ENCODE data around the gene HES4.
A peak's percentile ranks its signal among the peaks of the same experiment; 100 is the strongest.
"Not testable (repeated sequence)": the region's sequence is repeated elsewhere in the genome, so short reads cannot be mapped to it uniquely, and the experiment has no call there.

The HES4 gene

DNA sequence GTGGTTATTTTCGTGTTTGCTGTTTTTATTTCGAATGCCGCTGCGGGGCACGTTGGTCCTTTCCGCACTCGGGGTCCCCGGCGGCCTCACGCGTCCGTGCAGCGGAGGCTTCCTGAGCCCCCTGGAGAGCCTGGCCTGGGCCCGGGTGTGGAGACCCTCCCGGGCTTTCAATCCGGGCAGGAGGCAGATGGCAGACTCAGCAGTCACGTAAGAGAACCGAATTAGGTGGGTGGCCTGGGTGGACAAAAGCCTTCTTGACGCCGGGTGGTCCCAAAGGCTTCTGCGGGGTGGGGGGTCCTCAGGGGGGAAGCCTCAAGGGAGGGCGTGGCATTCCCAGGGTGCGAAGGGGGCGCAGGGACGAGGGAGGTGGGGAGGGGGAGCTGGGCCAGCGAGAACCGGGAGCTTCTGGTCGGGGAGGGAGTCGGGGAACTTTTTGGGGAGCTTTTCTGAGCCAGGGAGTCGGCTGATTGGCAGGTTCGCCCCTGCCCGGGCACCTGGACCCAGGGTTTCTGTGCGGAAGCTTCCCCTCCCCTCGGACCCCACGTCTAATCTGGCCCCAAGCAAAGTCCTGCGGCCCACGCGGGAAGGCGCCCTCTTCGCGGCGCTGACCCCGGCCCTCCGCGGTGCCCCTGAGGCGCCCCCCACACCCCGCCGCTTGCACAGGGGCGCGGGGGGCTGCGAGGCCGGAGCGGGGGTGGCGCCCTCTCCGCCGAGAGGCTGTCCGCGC is 1.3 kb upstream of the HES4 start:
- Histone ChIP-seq H3K4me3 (ENCODE audit: low read length) (peak overlapping the region; percentile 74), H3K9me3 (ENCODE audit: control insufficient read depth, low read length) (no peaks in the 10 kb centered on the region), H3K4me1 (ENCODE audit: control insufficient read depth, insufficient read depth, low read length) (peaks cover 3% of the 10 kb centered on the region), H3K27me3 (replicated peaks; ENCODE audit: control insufficient read depth, insufficient read depth, low read length) (peaks cover 39% of the 10 kb centered on the region), H3K36me3 (ENCODE audit: control insufficient read depth, insufficient read depth, low read length, severe bottlenecking) (no peaks in the 10 kb centered on the region), H3K9ac (ENCODE audit: low read length) (no peak overlapping the region)
- DNase-seq (ENCODE audit: low read depth): peak; percentile 42

DNA sequence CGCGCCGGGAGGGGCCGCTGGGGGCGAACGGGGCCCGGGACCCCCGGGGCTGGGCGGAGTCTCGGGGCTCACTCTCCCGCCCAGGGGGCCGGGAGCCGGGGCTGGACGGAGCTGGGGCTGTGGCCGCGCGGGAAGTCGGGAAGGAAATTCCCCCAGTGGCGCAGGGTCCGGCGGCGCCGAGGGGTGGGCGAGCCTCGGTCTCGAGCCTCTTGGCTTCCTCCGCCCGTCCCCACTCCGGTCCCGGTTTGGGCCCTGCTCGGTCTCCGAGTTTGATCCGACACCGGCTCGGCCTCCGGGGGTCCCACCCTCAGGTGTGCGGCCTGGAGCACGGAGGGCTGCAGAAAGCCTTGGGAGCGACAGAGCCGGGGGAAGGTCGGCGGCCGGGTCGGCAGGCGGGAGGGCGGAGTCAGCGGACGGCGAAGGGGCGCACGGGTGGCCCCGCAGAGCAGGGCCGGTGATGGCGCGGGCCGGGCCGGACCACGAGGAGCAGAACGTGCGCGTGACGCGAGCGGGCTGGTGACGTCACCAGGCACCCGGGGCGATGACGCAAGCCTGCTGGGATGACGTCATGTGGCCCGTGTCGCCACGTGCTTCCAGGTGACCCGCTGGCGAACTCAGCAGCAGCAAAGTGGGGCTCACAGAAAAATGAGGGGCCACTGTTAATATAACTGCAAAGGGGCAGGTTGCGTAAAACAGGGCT is 610 bp upstream of the HES4 start:
- Histone ChIP-seq H3K4me3 (ENCODE audit: low read length) (peak overlapping the region; percentile 74), H3K36me3 (ENCODE audit: control insufficient read depth, insufficient read depth, low read length, severe bottlenecking) (no peaks in the 10 kb centered on the region), H3K27me3 (replicated peaks; ENCODE audit: control insufficient read depth, insufficient read depth, low read length) (peaks cover 36% of the 10 kb centered on the region), H3K4me1 (ENCODE audit: control insufficient read depth, insufficient read depth, low read length) (peaks cover 3% of the 10 kb centered on the region), H3K9me3 (ENCODE audit: control insufficient read depth, low read length) (no peaks in the 10 kb centered on the region), H3K9ac (ENCODE audit: low read length) (peak overlapping the region; percentile 51)
- peak; percentile 92 for DNase-seq (ENCODE audit: low read depth)

GRCh38 chr1:998995-999724 is 737 bp downstream of the HES4 start:
- Histone ChIP-seq H3K36me3 (ENCODE audit: control insufficient read depth, insufficient read depth, low read length, severe bottlenecking) (no peaks in the 10 kb centered on the region), H3K4me1 (ENCODE audit: control insufficient read depth, insufficient read depth, low read length) (peaks cover 3% of the 10 kb centered on the region), H3K9me3 (ENCODE audit: control insufficient read depth, low read length) (no peaks in the 10 kb centered on the region), H3K27me3 (replicated peaks; ENCODE audit: control insufficient read depth, insufficient read depth, low read length) (peaks cover 29% of the 10 kb centered on the region), H3K9ac (ENCODE audit: low read length) (no peak overlapping the region), H3K4me3 (ENCODE audit: low read length) (peak overlapping the region; percentile 37)
- DNase-seq (ENCODE audit: low read depth): peak; percentile 78

DNA sequence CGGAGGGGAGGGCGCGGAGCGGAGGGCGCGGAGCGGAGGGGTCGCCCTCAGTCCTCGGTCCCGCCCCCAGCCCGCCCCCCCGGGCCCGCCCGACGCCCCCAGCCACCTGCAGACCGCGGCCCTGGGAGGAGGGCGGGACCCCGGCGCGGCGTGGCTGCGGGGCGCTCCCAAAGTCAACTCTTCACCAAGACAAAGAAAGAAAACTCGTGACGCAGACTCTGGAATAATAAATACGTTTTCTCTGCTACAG is 1.2 kb downstream of the HES4 start:
- Histone ChIP-seq H3K9ac (ENCODE audit: low read length) (no peak overlapping the region), H3K9me3 (ENCODE audit: control insufficient read depth, low read length) (no peaks in the 10 kb centered on the region), H3K4me1 (ENCODE audit: control insufficient read depth, insufficient read depth, low read length) (peaks cover 3% of the 10 kb centered on the region), H3K27me3 (replicated peaks; ENCODE audit: control insufficient read depth, insufficient read depth, low read length) (peaks cover 29% of the 10 kb centered on the region), H3K4me3 (ENCODE audit: low read length) (peak overlapping the region; percentile 37), H3K36me3 (ENCODE audit: control insufficient read depth, insufficient read depth, low read length, severe bottlenecking) (no peaks in the 10 kb centered on the region)
- no peak for DNase-seq (ENCODE audit: low read depth)

DNA sequence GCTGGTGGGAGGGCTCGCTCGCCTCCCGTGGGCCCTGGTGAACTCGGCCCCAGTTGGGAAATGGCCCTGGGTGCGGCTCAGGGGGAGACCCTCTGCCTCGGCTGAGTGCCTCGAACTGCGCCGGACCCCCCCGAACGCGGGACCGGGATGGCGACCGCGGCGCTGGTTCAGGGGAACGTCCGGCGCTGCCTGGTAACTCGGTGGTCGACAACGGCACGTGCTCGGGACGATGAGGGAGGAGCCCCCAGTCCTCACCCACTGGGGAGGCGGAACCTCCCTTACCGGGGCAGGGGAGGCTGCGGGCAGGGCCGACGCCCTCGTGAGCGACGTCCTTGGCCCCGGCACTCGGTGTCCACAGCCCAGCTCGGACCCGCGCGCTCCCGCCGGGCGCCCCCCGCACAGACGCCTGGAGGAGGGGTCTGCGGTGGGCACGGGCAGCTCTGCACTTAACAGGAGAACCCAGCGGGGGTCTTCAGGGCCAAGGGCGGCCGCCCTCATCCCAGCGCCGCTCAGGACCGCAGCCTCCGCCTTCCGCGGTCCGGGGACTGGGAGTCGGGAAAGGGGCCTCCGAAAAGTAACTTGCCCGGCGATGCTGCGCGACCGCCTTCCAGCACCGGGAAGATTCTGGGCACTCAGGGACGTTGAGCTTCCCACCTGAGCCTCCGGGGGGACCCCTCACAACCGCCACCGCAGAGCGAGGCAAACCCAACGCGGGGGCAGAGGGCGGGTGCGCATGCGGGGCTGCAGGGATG is 1.7 kb downstream of the HES4 start:
- Histone ChIP-seq H3K4me1 (ENCODE audit: control insufficient read depth, insufficient read depth, low read length) (peaks cover 3% of the 10 kb centered on the region), H3K9me3 (ENCODE audit: control insufficient read depth, low read length) (no peaks in the 10 kb centered on the region), H3K36me3 (ENCODE audit: control insufficient read depth, insufficient read depth, low read length, severe bottlenecking) (no peaks in the 10 kb centered on the region), H3K27me3 (replicated peaks; ENCODE audit: control insufficient read depth, insufficient read depth, low read length) (peaks cover 24% of the 10 kb centered on the region), H3K9ac (ENCODE audit: low read length) (no peak overlapping the region), H3K4me3 (ENCODE audit: low read length) (no peak overlapping the region)
- DNase-seq (ENCODE audit: low read depth): no peak

- Histone ChIP-seq H3K4me1 (ENCODE audit: control insufficient read depth, insufficient read depth, low read length) (peaks cover 3% of the 10 kb centered on the region), H3K36me3 (ENCODE audit: control insufficient read depth, insufficient read depth, low read length, severe bottlenecking) (no peaks in the 10 kb centered on the region), H3K27me3 (replicated peaks; ENCODE audit: control insufficient read depth, insufficient read depth, low read length) (peaks cover 19% of the 10 kb centered on the region), H3K9ac (ENCODE audit: low read length) (no peak overlapping the region), H3K4me3 (ENCODE audit: low read length) (no peak overlapping the region), H3K9me3 (ENCODE audit: control insufficient read depth, low read length) (peaks cover under 1% of the 10 kb centered on the region)
- no peak for DNase-seq (ENCODE audit: low read depth)
Measured at GRCh38 chr1:997713-997992, 2.2 kb downstream of the HES4 start.

- H3K4me1 ChIP-seq (ENCODE audit: control insufficient read depth, insufficient read depth, low read length): peaks cover 3% of the 10 kb centered on the region
- no peak overlapping the region for H3K4me3 ChIP-seq (ENCODE audit: low read length)
- H3K9ac ChIP-seq (ENCODE audit: low read length): no peak overlapping the region
- DNase-seq (ENCODE audit: low read depth): no peak
- H3K27me3 ChIP-seq (replicated peaks; ENCODE audit: control insufficient read depth, insufficient read depth, low read length): peaks cover 19% of the 10 kb centered on the region
- H3K36me3 ChIP-seq (ENCODE audit: control insufficient read depth, insufficient read depth, low read length, severe bottlenecking): no peaks in the 10 kb centered on the region
- peaks cover 6% of the 10 kb centered on the region for H3K9me3 ChIP-seq (ENCODE audit: control insufficient read depth, low read length)
Measured at GRCh38 chr1:996851-997712, 2.8 kb downstream of the HES4 start.

- Histone ChIP-seq H3K9me3 (ENCODE audit: control insufficient read depth, low read length) (peaks cover 13% of the 10 kb centered on the region), H3K36me3 (ENCODE audit: control insufficient read depth, insufficient read depth, low read length, severe bottlenecking) (no peaks in the 10 kb centered on the region), H3K4me1 (ENCODE audit: control insufficient read depth, insufficient read depth, low read length) (peaks cover 3% of the 10 kb centered on the region), H3K4me3 (ENCODE audit: low read length) (no peak overlapping the region), H3K9ac (ENCODE audit: low read length) (no peak overlapping the region), H3K27me3 (replicated peaks; ENCODE audit: control insufficient read depth, insufficient read depth, low read length) (peaks cover 19% of the 10 kb centered on the region)
- no peak for DNase-seq (ENCODE audit: low read depth)
Measured at GRCh38 chr1:995665-996633, 3.9 kb downstream of the HES4 start.

DNA sequence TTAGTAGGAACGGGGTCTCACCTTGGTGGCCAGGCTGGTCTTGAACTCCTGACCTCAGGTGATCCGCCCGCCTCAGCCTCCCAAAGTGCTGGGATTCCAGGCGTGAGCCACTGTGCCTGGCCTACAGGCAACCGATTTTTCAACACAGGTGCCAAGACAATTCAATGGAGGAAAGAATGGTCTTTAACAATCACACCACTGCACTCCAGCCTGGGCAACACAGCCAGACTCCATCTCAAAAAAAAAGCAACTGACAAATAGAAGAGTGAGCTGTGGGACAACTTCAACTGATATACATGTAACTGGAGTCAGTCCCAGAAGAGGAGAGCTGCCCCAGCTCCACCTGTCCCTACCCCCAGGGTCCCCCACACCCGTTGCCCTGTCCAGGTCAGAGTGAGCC is 5.4 kb downstream of the HES4 start:
- H3K4me1 ChIP-seq (ENCODE audit: control insufficient read depth, insufficient read depth, low read length); H3K36me3 ChIP-seq (ENCODE audit: control insufficient read depth, insufficient read depth, low read length, severe bottlenecking); H3K4me3 ChIP-seq (ENCODE audit: low read length); H3K9ac ChIP-seq (ENCODE audit: low read length); DNase-seq (ENCODE audit: low read depth): not testable (repeated sequence)
- H3K9me3 ChIP-seq (ENCODE audit: control insufficient read depth, low read length): peaks cover 13% of the 10 kb centered on the region
- H3K27me3 ChIP-seq (replicated peaks; ENCODE audit: control insufficient read depth, insufficient read depth, low read length): peaks cover 21% of the 10 kb centered on the region

All from adipocyte (in vitro differentiated cells).